HAP-1 (cell line): ENCODE results near the gene NCK2.

Source experiments
- DNase-seq, 2 experiments: peaks; one replicate each; pipeline ENCODE4 v3.0.0-alpha.2; 2016 to 2020; ENCODE audit warnings: low spot score in 2 of 2
- H3K27me3 ChIP-seq: fragments of 250-450 bp; sonication (Bioruptor Pico); 2 replicates; pipeline ENCODE4 v1.5.1; 2020; ENCODE audit warnings: low read depth, mild to moderate bottlenecking, moderate library complexity
- H3K36me3 ChIP-seq: fragments of 250-450 bp; sonication (Bioruptor Pico); replicated peaks from 2 replicates; pipeline ENCODE4 v1.5.1; 2020; ENCODE audit warnings: mild to moderate bottlenecking
- H3K4me1 ChIP-seq: fragments of 250-450 bp; sonication (Bioruptor Pico); 2 replicates; pipeline ENCODE4 v1.5.1; 2020; ENCODE audit warnings: mild to moderate bottlenecking
- H3K4me3 ChIP-seq: fragments of 250-450 bp; sonication (Bioruptor Pico); 2 replicates; pipeline ENCODE4 v1.5.1; 2020; ENCODE audit warnings: mild to moderate bottlenecking, moderate library complexity
- H3K9me3 ChIP-seq: fragments of 250-450 bp; sonication (Bioruptor Pico); 2 replicates; pipeline ENCODE4 v1.5.1; 2020; ENCODE audit warnings: mild to moderate bottlenecking, moderate library complexity
- in situ Hi-C: fragments of 300-500 bp; cut with MboI; formaldehyde crosslinking; loops from 3 replicates; pipeline ENCODE4 v1.14.3; 2020; ENCODE audit warnings: low sequenced_read_pairs, inconsistent platforms, mixed read lengths

Gene NCK2

GRCh38 chr2:105820691-105821090, 76.0 kb downstream of the NCK2 start:
- in situ Hi-C loops = no loop called here
- Histone ChIP-seq H3K36me3 (peaks cover 11% of the 10 kb centered on the region; the same call in 1 of the 2 replicates), H3K4me3 (no peak overlapping the region), H3K4me1 (no peaks in the 10 kb centered on the region), H3K9me3 (no peaks in the 10 kb centered on the region), H3K27me3 (no peaks in the 10 kb centered on the region)
- DNase-seq = no peak

GRCh38 chr2:105821428-105822125, 76.9 kb downstream of the NCK2 start:
- H3K4me3 ChIP-seq = no peak overlapping the region
- no peak for DNase-seq
- in situ Hi-C loops = no loop called here
- no peaks in the 10 kb centered on the region for H3K9me3 ChIP-seq
- H3K36me3 ChIP-seq = peaks cover 9% of the 10 kb centered on the region; the same call in 1 of the 2 replicates
- no peaks in the 10 kb centered on the region for H3K27me3 ChIP-seq
- H3K4me1 ChIP-seq = no peaks in the 10 kb centered on the region

- no peaks in the 10 kb centered on the region for H3K9me3 ChIP-seq
- no peak overlapping the region for H3K4me3 ChIP-seq
- H3K36me3 ChIP-seq = peaks cover 7% of the 10 kb centered on the region; the same call in 1 of the 2 replicates
- no peaks in the 10 kb centered on the region for H3K4me1 ChIP-seq
- DNase-seq = no peak
- in situ Hi-C loops = no loop called here
- no peaks in the 10 kb centered on the region for H3K27me3 ChIP-seq
Measured at GRCh38 chr2:105822186-105822585, 77.5 kb downstream of the NCK2 start.

- Histone ChIP-seq H3K4me3 (no peak overlapping the region), H3K9me3 (no peaks in the 10 kb centered on the region)
Measured at GRCh38 chr2:105824446-105824845, 79.7 kb downstream of the NCK2 start.

GRCh38 chr2:105827351-105828096, 82.8 kb downstream of the NCK2 start:
- no peaks in the 10 kb centered on the region for H3K27me3 ChIP-seq
- no peaks in the 10 kb centered on the region for H3K4me1 ChIP-seq
- in situ Hi-C loops = no loop called here
- DNase-seq = no peak
- no peaks in the 10 kb centered on the region for H3K9me3 ChIP-seq
- no peak overlapping the region for H3K4me3 ChIP-seq
- no peaks in the 10 kb centered on the region for H3K36me3 ChIP-seq

More at GRCh38 chr2:105824446-105824845, 79.7 kb downstream of the NCK2 start:
- Histone ChIP-seq H3K36me3 (no peaks in the 10 kb centered on the region), H3K27me3 (no peaks in the 10 kb centered on the region), H3K4me1 (no peaks in the 10 kb centered on the region)
- in situ Hi-C loops = no loop called here
- DNase-seq = no peak

GRCh38 chr2:105828558-105828957, 83.8 kb downstream of the NCK2 start:
- no peaks in the 10 kb centered on the region for H3K4me1 ChIP-seq
- H3K4me3 ChIP-seq = no peak overlapping the region
- no peak for DNase-seq
- no peaks in the 10 kb centered on the region for H3K36me3 ChIP-seq
- in situ Hi-C loops = no loop called here
- no peaks in the 10 kb centered on the region for H3K9me3 ChIP-seq
- no peaks in the 10 kb centered on the region for H3K27me3 ChIP-seq

- Histone ChIP-seq H3K36me3 (no peaks in the 10 kb centered on the region), H3K27me3 (no peaks in the 10 kb centered on the region), H3K4me1 (no peaks in the 10 kb centered on the region), H3K4me3 (no peak overlapping the region), H3K9me3 (no peaks in the 10 kb centered on the region; the same call in 1 of the 2 replicates)
- DNase-seq = no peak
- in situ Hi-C loops = no loop called here
Measured at GRCh38 chr2:105834931-105835330, 90.2 kb downstream of the NCK2 start.

GRCh38 chr2:105836341-105836740, 91.6 kb downstream of the NCK2 start:
- H3K4me3 ChIP-seq = no peak overlapping the region

GRCh38 chr2:105836840-105837692, 92.4 kb downstream of the NCK2 start:
- Histone ChIP-seq H3K4me1 (no peaks in the 10 kb centered on the region), H3K9me3 (no peaks in the 10 kb centered on the region; the same call in 1 of the 2 replicates), H3K4me3 (no peak overlapping the region), H3K36me3 (no peaks in the 10 kb centered on the region), H3K27me3 (no peaks in the 10 kb centered on the region)
- in situ Hi-C loops = no loop called here
- DNase-seq = no peak

More at GRCh38 chr2:105836341-105836740, 91.6 kb downstream of the NCK2 start:
- H3K9me3 ChIP-seq = no peaks in the 10 kb centered on the region; the same call in 1 of the 2 replicates
- no peaks in the 10 kb centered on the region for H3K27me3 ChIP-seq
- H3K36me3 ChIP-seq = no peaks in the 10 kb centered on the region
- H3K4me1 ChIP-seq = no peaks in the 10 kb centered on the region
- no peak for DNase-seq
- in situ Hi-C loops = no loop called here

- no peak for DNase-seq
- in situ Hi-C loops = no loop called here
- no peaks in the 10 kb centered on the region for H3K9me3 ChIP-seq
- H3K4me3 ChIP-seq = no peak overlapping the region
- no peaks in the 10 kb centered on the region for H3K27me3 ChIP-seq
- H3K36me3 ChIP-seq = no peaks in the 10 kb centered on the region
- no peaks in the 10 kb centered on the region for H3K4me1 ChIP-seq
Measured at GRCh38 chr2:105839793-105840192, 95.1 kb downstream of the NCK2 start.

- Histone ChIP-seq H3K36me3 (no peaks in the 10 kb centered on the region), H3K27me3 (no peaks in the 10 kb centered on the region), H3K4me1 (no peaks in the 10 kb centered on the region), H3K9me3 (no peaks in the 10 kb centered on the region), H3K4me3 (no peak overlapping the region)
- in situ Hi-C loops = no loop called here
- no peak for DNase-seq
Measured at GRCh38 chr2:105840933-105841332, 96.2 kb downstream of the NCK2 start.

GRCh38 chr2:105841551-105841950, 96.8 kb downstream of the NCK2 start:
- no peaks in the 10 kb centered on the region for H3K9me3 ChIP-seq
- DNase-seq = no peak
- H3K4me3 ChIP-seq = no peak overlapping the region
- no peaks in the 10 kb centered on the region for H3K4me1 ChIP-seq
- in situ Hi-C loops = no loop called here
- H3K27me3 ChIP-seq = no peaks in the 10 kb centered on the region
- no peaks in the 10 kb centered on the region for H3K36me3 ChIP-seq

GRCh38 chr2:105842555-105842954, 97.8 kb downstream of the NCK2 start:
- Histone ChIP-seq H3K36me3 (no peaks in the 10 kb centered on the region), H3K4me1 (no peaks in the 10 kb centered on the region), H3K9me3 (no peaks in the 10 kb centered on the region), H3K4me3 (no peak overlapping the region), H3K27me3 (no peaks in the 10 kb centered on the region)
- DNase-seq = no peak
- in situ Hi-C loops = no loop called here
